Neutrophil (primary cell): Measurements from ENCODE around the gene OFD1.

Source experiments
- H3K27ac ChIP-seq: fragments of 200-600 bp; sonication (generic); 2 replicates; pipeline ENCODE4 v1.5.1; 2016; ENCODE audit warnings: mild to moderate bottlenecking, moderate library complexity
- H3K27me3 ChIP-seq: fragments of 200-600 bp; sonication (generic); 2 replicates; pipeline ENCODE4 v1.6.0; 2016; ENCODE audit warnings: mild to moderate bottlenecking
- H3K36me3 ChIP-seq: fragments of 200-600 bp; sonication (generic); 2 replicates; pipeline ENCODE4 v1.5.1; 2017
- H3K4me1 ChIP-seq, 2 experiments: fragments of 200-600 bp in 1 of 2; sonication (generic) in 1 of 2; 1 replicate in 1 of 2; 2 replicates in 1 of 2; pipeline versions ENCODE4 v1.5.1 to v1.6.1; 2013 to 2016; ENCODE audit warnings: low read depth in 1 of 2, low read length in 1 of 2, mild to moderate bottlenecking in 1 of 2, moderate library complexity in 1 of 2; ENCODE audit not compliant: control insufficient read depth in 1 of 2, insufficient read depth in 1 of 2
- H3K4me3 ChIP-seq, 2 experiments: fragments of 200-600 bp in 1 of 2; sonication (generic) in 1 of 2; 1 replicate in 1 of 2; 2 replicates in 1 of 2; pipeline ENCODE4 v1.5.1; 2013 to 2016; ENCODE audit warnings: low read depth in 1 of 2, low read length in 1 of 2, mild to moderate bottlenecking in 1 of 2, moderate library complexity in 1 of 2
- H3K9me3 ChIP-seq: fragments of 200-600 bp; sonication (generic); 2 replicates; pipeline ENCODE4 v1.5.1; 2016
- CTCF ChIP-seq: fragments of 200-600 bp; sonication (generic); IDR thresholded peaks from 2 replicates; pipeline ENCODE4 v1.5.1; 2016; ENCODE audit warnings: antibody characterized with exemption

The OFD1 gene

GRCh38 chrX:13748486-13748885 lies 13.9 kb downstream of the OFD1 start:
- Histone ChIP-seq H3K9me3 (no peaks in the 10 kb centered on the region), H3K4me3 (no peak overlapping the region), H3K4me1 (peaks cover 0 to 6% of the 10 kb centered on the region in 2 experiments), H3K36me3 (peaks cover 7% of the 10 kb centered on the region), H3K27ac (no peak overlapping the region), H3K27me3 (no peaks in the 10 kb centered on the region)
- TF ChIP-seq CTCF = no peak

- Histone ChIP-seq H3K4me3 (no peak overlapping the region), H3K36me3 (no peaks in the 10 kb centered on the region), H3K4me1 (peaks cover 9 to 15% of the 10 kb centered on the region in 2 experiments), H3K9me3 (no peaks in the 10 kb centered on the region), H3K27ac (no peak overlapping the region), H3K27me3 (no peaks in the 10 kb centered on the region)
- TF ChIP-seq CTCF = no peak
Observed at GRCh38 chrX:13750204-13750603, 15.7 kb downstream of the OFD1 start.

- Histone ChIP-seq H3K4me3 (no peak overlapping the region), H3K9me3 (no peaks in the 10 kb centered on the region), H3K36me3 (no peaks in the 10 kb centered on the region), H3K4me1 (peaks cover 15 to 21% of the 10 kb centered on the region in 2 experiments), H3K27me3 (no peaks in the 10 kb centered on the region), H3K27ac (no peak overlapping the region)
- TF ChIP-seq CTCF = no peak
Observed at GRCh38 chrX:13750812-13751211, 16.3 kb downstream of the OFD1 start.

GRCh38 chrX:13752141-13752540 lies 17.6 kb downstream of the OFD1 start:
- TF ChIP-seq CTCF = no peak
- no peak overlapping the region for H3K4me3 ChIP-seq
- H3K27me3 ChIP-seq = no peaks in the 10 kb centered on the region
- H3K27ac ChIP-seq = no peak overlapping the region
- no peaks in the 10 kb centered on the region for H3K9me3 ChIP-seq
- H3K4me1 ChIP-seq = peaks cover 20 to 26% of the 10 kb centered on the region in 2 experiments
- H3K36me3 ChIP-seq = no peaks in the 10 kb centered on the region

GRCh38 chrX:13752646-13753045 lies 18.1 kb downstream of the OFD1 start:
- H3K4me3 ChIP-seq = no peak overlapping the region
- H3K36me3 ChIP-seq = no peaks in the 10 kb centered on the region
- H3K4me1 ChIP-seq = peaks cover 20 to 26% of the 10 kb centered on the region in 2 experiments
- no peaks in the 10 kb centered on the region for H3K27me3 ChIP-seq
- peak overlapping the region; percentile 43 for H3K27ac ChIP-seq
- no peak for TF ChIP-seq CTCF
- no peaks in the 10 kb centered on the region for H3K9me3 ChIP-seq

- Histone ChIP-seq H3K27me3 (no peaks in the 10 kb centered on the region), H3K36me3 (no peaks in the 10 kb centered on the region), H3K4me1 (peaks cover 32 to 41% of the 10 kb centered on the region in 2 experiments), H3K27ac (peak overlapping the region; percentile 65), H3K4me3 (no peak overlapping the region), H3K9me3 (no peaks in the 10 kb centered on the region)
- no peak for TF ChIP-seq CTCF
Observed at GRCh38 chrX:13754765-13755164, 20.2 kb downstream of the OFD1 start.
